Activated T-helper 1 cell treated with anti-CD3 and anti-CD28 coated beads, Interleukin-12 subunit alpha, Interleukin-12 subunit beta, Interleukin-2, Interleukin-4 antibody, amounts not matched to agents 30 ng/mL and 10 ng/mL and 1 ng/mL, durations not matched to agents 14 hours and 24 hours and 36 hours (primary cell): ENCODE data around the gene PRSS2. TPM values are rescaled to one million over a fixed set of nuclear protein-coding genes. Genes with fewer than 3 reads are reported as not detected.
"Not testable (repeated sequence)": the region's sequence is repeated elsewhere in the genome, so short reads cannot be mapped to it uniquely, and the experiment has no call there.

Experiments used
- DNase-seq: peaks from one replicate; pipeline ENCODE4 v3.0.0; 2021; ENCODE audit warnings: low spot score
- H3K27ac Mint-ChIP-seq: one replicate; pipeline ENCODE4 v1.8.0; 2021; ENCODE audit warnings: mild to moderate bottlenecking, mixed read lengths
- H3K27me3 Mint-ChIP-seq: one replicate; pipeline ENCODE4 v1.8.0; 2022; ENCODE audit warnings: mild to moderate bottlenecking, moderate library complexity, mixed read lengths; ENCODE audit not compliant: insufficient read depth
- H3K36me3 Mint-ChIP-seq: one replicate; pipeline ENCODE4 v1.8.0; 2021; ENCODE audit warnings: low read depth, mixed read lengths
- H3K4me1 Mint-ChIP-seq: one replicate; pipeline ENCODE4 v1.8.0; 2021; ENCODE audit warnings: low read depth, mixed read lengths
- H3K4me3 Mint-ChIP-seq: one replicate; pipeline ENCODE4 v1.8.0; 2021; ENCODE audit warnings: mild to moderate bottlenecking, moderate library complexity, mixed read lengths
- H3K9me3 Mint-ChIP-seq: one replicate; pipeline ENCODE4 v1.8.0; 2021; ENCODE audit warnings: mixed read lengths
- intact Hi-C: fragments of 100-400 bp; cut with micrococcal nuclease; formaldehyde crosslinking; loops from one replicate; pipeline ENCODE4 v1.15.1; 2024
- total RNA-seq: library from RNA; stranded (reverse); gene quantifications from 2 replicates; pipeline ENCODE4 v1.2.3, GENCODE V29; 2022

The PRSS2 gene
- total RNA-seq, 1 donor from 2014 or later, result not detected

DNA sequence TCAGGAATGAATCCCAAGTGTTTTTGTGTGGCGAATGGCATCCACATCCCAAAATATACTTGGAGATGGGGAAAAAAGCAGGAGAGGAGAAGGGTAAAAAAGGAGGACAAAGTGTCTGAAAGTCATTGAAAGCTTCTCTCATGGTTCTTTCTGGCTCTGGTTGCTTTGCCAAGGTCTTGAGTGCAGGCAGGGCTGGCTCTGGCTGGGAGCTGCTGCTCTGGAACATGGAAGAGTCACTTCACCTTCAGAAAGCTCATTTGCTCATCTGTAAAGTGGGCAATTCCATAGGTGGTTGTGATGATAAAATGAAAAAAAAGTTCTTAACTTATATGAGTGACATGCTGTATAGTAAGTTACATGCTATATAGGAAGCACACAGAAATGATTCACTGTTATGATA, 2.9 kb upstream of the PRSS2 start:
- Mint-ChIP-seq H3K9me3 (no peaks in the 10 kb centered on the region), H3K36me3 (no peaks in the 10 kb centered on the region), H3K27ac (no peak overlapping the region), H3K4me1 (peaks cover 11% of the 10 kb centered on the region), H3K4me3 (no peak overlapping the region), H3K27me3 (peaks cover 8% of the 10 kb centered on the region)
- DNase-seq, result no peak
- intact Hi-C loops, result no loop called here

DNA sequence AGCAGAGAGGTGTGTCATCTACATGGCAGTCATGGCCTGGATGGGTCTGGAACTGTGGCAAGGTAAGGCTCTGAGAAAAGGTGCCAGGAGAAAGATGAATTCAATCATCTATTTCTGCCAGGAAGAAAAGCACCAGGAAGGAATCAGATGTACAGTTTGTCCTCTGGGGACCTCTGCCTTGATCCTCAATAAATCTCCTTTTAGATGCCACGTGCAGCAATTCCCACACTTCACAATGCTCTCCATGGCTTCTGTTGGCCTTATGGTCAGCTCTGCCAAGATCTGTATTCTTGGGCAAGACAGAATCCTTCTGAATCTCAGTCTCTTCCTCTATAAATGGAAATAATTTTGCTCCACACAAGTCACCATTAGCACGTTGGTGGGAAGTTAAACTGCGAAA, 1.9 kb upstream of the PRSS2 start:
- H3K27me3 Mint-ChIP-seq, H3K9me3 Mint-ChIP-seq, DNase-seq, intact Hi-C loops, H3K36me3 Mint-ChIP-seq, H3K27ac Mint-ChIP-seq, H3K4me3 Mint-ChIP-seq: not testable (repeated sequence)
- peaks cover 11% of the 10 kb centered on the region for H3K4me1 Mint-ChIP-seq

DNA sequence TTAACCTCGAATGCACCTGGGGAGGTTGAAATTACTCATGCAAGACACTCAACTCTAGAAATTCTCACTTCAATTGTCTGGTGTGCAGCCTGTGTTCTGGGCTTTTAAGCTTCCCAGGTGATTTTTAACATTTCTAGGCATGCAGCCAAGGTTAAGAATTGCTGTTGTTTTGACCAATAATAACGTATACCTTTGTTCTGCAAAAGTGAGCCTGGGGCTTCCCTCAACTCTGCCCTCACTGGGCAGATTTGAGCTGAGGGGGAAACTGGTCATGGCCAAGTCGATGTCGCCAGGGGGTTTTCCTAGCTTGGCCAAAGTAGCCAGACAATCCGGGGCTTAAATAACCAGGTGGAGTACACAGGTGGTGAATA, 568 bp downstream of the PRSS2 start:
- intact Hi-C loops, result no loop called here
- DNase-seq, result no peak
- no peak overlapping the region for H3K27ac Mint-ChIP-seq
- no peaks in the 10 kb centered on the region for H3K9me3 Mint-ChIP-seq
- H3K27me3 Mint-ChIP-seq, result peaks cover 10% of the 10 kb centered on the region
- H3K4me3 Mint-ChIP-seq, result no peak overlapping the region
- H3K4me1 Mint-ChIP-seq, result peaks cover 11% of the 10 kb centered on the region
- no peaks in the 10 kb centered on the region for H3K36me3 Mint-ChIP-seq

DNA sequence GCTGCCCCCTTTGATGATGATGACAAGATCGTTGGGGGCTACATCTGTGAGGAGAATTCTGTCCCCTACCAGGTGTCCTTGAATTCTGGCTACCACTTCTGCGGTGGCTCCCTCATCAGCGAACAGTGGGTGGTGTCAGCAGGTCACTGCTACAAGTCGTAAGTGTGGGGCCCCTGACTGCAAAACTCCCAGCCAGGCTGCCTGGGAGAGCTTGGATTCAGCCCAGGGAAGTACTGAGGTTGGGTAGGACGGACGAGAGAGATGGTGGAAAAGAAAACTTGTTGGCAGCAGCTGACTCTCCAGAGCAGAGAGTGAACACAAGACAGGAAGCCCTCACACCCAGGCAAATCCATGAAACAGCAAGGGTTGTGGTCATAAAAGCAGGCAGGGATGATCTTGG, 1.3 kb downstream of the PRSS2 start:
- Mint-ChIP-seq H3K27ac (no peak overlapping the region), H3K36me3 (no peaks in the 10 kb centered on the region), H3K4me3 (no peak overlapping the region), H3K27me3 (peaks cover 10% of the 10 kb centered on the region), H3K4me1 (peaks cover 11% of the 10 kb centered on the region), H3K9me3 (no peaks in the 10 kb centered on the region)
- intact Hi-C loops, result no loop called here
- DNase-seq, result no peak

DNA sequence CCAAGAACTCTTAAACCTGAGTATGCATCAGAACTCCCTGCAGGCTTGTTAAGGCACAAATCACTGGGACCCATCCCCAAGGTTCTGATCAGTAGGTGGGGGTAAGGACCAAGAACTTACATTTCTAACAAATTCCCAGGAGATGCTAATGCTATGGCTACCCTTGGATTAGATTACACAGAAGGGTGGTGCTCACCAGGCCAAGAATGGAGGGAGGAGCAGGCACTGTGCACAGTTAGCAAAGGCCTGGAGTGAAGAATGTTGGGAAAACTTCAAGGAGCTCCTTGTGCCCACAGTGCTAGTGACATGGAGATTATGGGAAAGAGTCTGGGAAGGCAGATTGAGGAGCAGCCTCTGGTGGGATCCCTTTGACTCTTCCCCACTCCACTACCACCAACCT, 1.9 kb downstream of the PRSS2 start:
- intact Hi-C loops, result no loop called here
- no peak for DNase-seq

DNA sequence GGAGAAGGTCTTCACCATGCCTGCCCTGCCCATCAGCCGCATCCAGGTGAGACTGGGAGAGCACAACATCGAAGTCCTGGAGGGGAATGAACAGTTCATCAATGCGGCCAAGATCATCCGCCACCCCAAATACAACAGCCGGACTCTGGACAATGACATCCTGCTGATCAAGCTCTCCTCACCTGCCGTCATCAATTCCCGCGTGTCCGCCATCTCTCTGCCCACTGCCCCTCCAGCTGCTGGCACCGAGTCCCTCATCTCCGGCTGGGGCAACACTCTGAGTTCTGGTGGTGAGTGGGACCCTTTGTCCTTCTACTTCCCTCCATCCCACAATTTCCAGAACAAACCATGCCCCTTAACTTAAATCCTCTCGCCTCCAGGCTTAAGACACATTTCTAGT, 2.5 kb downstream of the PRSS2 start:
- Mint-ChIP-seq H3K4me3 (no peak overlapping the region), H3K27me3 (peaks cover 10% of the 10 kb centered on the region)

More for the DNA sequence above, 1.9 kb downstream of the PRSS2 start:
- Mint-ChIP-seq H3K9me3 (no peaks in the 10 kb centered on the region), H3K27ac (no peak overlapping the region), H3K4me1 (peaks cover 12% of the 10 kb centered on the region), H3K4me3 (no peak overlapping the region), H3K36me3 (no peaks in the 10 kb centered on the region), H3K27me3 (peaks cover 10% of the 10 kb centered on the region)

DNA sequence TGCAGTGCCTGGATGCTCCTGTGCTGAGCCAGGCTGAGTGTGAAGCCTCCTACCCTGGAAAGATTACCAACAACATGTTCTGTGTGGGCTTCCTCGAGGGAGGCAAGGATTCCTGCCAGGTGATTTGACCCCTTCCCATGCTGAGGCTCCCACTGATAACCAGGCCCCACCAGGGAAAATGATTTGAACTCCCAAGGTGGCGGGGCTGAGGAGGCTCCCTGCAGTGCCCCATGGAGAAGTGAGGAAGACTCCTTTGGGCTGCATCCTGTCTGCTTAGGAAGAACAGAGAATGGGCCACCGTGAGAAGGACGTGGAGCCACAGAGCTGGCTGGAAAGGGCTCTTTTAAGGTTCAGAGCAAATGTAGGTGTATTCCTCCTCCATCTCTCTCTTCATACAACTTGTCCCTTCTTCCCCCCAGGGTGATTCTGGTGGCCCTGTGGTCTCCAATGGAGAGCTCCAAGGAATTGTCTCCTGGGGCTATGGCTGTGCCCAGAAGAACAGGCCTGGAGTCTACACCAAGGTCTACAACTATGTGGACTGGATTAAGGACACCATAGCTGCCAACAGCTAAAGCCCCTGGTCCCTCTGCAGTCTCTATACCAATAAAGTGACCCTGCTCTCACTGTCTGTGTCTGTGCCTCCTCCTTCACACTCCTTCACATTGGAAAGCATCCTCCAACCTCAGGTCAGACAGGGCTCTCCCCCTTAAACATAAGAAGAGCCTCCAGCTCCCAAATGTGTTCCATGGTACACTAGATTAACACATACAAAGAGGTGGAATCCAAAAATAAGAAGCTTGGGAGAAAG, 3.4 kb downstream of the PRSS2 start:
- H3K27ac Mint-ChIP-seq, result no peak overlapping the region
- DNase-seq, result no peak
- intact Hi-C loops, result no loop called here
- no peaks in the 10 kb centered on the region for H3K36me3 Mint-ChIP-seq
- H3K9me3 Mint-ChIP-seq, result no peaks in the 10 kb centered on the region
- no peak overlapping the region for H3K4me3 Mint-ChIP-seq
- peaks cover 18% of the 10 kb centered on the region for H3K4me1 Mint-ChIP-seq
- H3K27me3 Mint-ChIP-seq, result peaks cover 10% of the 10 kb centered on the region

More for the DNA sequence above, 2.5 kb downstream of the PRSS2 start:
- H3K9me3 Mint-ChIP-seq, result no peaks in the 10 kb centered on the region
- no peak overlapping the region for H3K27ac Mint-ChIP-seq
- intact Hi-C loops, result no loop called here
- H3K36me3 Mint-ChIP-seq, result no peaks in the 10 kb centered on the region
- H3K4me1 Mint-ChIP-seq, result peaks cover 17% of the 10 kb centered on the region
- DNase-seq, result no peak

DNA sequence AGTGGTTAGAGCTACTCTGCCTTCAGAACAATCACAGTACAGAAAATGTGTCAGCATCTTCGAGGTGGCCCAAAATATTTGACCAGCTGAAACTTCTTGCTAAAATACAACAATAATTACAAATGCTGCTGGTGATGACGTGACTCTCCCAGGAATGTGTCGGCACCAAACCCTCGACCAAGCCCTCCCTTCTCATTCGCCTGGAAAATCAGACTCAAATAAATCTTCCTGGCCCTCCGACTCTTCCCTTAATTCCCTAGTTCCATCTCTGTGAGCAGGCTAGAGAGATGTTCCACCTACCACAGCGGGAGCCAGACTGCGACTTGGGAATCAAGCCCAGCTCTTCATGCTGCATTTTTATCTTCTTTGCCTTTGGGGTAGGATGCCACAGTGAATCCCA, 4.1 kb downstream of the PRSS2 start:
- H3K4me3 Mint-ChIP-seq, result no peak overlapping the region
- no peaks in the 10 kb centered on the region for H3K9me3 Mint-ChIP-seq
- peaks cover 10% of the 10 kb centered on the region for H3K27me3 Mint-ChIP-seq
- H3K4me1 Mint-ChIP-seq, result peaks cover 18% of the 10 kb centered on the region
- no peaks in the 10 kb centered on the region for H3K36me3 Mint-ChIP-seq
- intact Hi-C loops, result no loop called here
- no peak overlapping the region for H3K27ac Mint-ChIP-seq
- DNase-seq, result no peak

DNA sequence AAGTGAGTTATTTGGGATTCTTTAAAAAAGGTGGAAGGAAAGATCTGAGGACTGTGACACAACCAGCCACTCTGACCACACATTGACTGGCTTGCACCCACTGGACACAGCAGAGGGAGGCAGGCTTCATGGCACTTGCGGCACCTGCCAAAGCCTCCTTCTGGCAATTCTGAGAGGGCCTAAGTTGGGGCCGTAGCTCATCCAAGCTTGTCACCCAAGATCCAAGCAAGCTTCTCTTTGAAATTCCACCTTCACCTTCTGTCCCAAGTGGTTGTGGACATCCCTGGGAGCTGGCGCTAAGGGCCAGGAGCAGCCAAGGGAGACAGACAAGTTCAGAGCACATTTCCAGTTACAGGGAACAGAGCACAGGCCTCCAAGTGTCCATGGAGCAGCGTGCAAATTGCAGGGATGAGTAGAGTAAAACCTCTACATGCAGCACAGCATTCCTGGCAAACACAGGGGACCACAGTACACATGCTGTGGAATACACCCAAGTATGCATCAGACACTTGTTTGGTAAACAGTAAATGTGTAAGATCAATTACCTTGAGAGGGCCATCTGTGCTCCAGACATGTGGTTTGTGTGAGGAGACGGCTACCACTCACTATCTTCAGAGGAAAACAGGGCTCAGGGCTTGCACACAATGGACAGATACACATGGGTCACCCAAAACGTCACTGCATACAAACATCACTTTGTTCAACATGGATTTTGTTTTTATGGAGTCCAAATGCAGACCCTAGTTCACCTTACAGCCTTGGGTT, 4.8 kb downstream of the PRSS2 start:
- H3K27me3 Mint-ChIP-seq, H3K36me3 Mint-ChIP-seq, H3K27ac Mint-ChIP-seq, H3K4me3 Mint-ChIP-seq, DNase-seq, intact Hi-C loops, H3K9me3 Mint-ChIP-seq: not testable (repeated sequence)
- H3K4me1 Mint-ChIP-seq, result peaks cover 19% of the 10 kb centered on the region

DNA sequence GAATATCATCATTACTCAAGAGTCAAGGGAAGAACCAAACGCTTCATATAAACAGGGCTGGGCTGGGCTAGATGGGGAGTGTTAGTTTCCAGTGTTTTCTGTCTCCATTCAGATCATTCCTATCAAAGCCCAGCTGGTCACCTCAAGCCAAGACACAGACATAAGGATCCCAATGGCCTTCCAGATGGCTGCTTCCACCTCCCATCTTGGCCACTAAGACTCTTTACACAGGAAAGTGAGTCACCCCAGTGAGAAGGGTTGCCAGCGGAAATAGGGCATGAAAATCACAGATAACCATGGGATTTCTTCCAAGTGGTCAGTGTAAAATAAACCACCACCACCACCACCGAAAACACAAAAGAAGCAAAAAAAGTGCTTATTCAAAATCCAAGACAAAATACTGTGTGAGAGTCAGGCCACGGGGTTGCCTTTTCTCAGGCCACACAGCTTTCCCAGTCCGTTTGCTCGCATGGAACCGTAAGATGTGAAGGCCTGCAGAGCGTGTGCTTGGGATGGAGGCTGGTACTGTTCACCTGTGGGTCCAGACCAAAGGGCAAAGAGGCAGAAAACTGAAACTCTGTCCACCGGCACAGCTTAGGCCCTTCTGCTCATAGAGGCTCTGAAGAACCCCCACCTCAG, 5.6 kb downstream of the PRSS2 start:
- no peak for DNase-seq
- no peak overlapping the region for H3K4me3 Mint-ChIP-seq
- H3K9me3 Mint-ChIP-seq, result no peaks in the 10 kb centered on the region
- H3K36me3 Mint-ChIP-seq, result no peaks in the 10 kb centered on the region
- H3K27ac Mint-ChIP-seq, result no peak overlapping the region
- peaks cover 12% of the 10 kb centered on the region for H3K4me1 Mint-ChIP-seq
- intact Hi-C loops, result no loop called here
- peaks cover 4% of the 10 kb centered on the region for H3K27me3 Mint-ChIP-seq

DNA sequence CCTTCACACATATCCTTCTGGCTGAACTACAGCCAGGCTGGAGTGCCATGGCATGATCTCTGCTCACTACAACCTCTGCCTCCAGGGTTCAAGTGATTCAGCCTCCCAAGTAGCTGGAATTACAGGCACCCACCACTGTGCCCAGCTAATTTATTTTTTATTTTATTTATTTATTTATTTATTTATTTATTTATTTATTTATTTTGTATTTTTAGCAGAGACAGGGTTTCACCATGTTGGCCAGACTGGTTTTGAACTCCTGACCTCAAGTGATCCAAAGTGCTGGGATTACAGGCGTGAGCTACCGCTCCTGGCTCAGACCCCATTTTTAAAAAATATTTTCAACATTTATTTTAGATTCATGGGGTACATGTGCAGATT, 6.1 kb downstream of the PRSS2 start:
- H3K9me3 Mint-ChIP-seq, intact Hi-C loops, H3K36me3 Mint-ChIP-seq, H3K27ac Mint-ChIP-seq, DNase-seq, H3K4me3 Mint-ChIP-seq, H3K27me3 Mint-ChIP-seq: not testable (repeated sequence)
- peaks cover 12% of the 10 kb centered on the region for H3K4me1 Mint-ChIP-seq

DNA sequence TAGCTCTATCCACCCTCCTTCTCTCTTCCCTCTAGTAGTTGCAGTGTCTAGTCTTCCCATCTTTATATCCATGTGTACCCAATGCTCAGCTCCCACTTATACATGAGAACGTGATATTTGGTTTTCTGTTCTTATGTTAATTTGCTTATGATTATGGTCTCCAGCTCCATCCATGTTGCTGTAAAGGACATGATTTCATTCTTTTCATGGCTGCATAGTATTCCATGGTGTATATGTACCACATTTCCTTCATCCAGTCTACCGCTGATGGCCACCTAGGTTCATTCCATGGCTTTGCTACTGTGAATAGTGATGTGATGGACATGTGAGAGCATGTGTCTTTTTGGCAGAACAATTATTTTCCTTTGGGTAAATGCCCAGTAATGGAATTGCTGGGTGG, 6.5 kb downstream of the PRSS2 start:
- Mint-ChIP-seq H3K27me3 (peaks cover 4% of the 10 kb centered on the region), H3K27ac (peak overlapping the region; percentile 56), H3K36me3 (no peaks in the 10 kb centered on the region), H3K4me3 (no peak overlapping the region), H3K4me1 (peaks cover 12% of the 10 kb centered on the region), H3K9me3 (no peaks in the 10 kb centered on the region)
- intact Hi-C loops, result no loop called here
- no peak for DNase-seq
